ENCODE data around the gene CYP24A1. TPM values are rescaled to one million over a fixed set of nuclear protein-coding genes. Genes with fewer than 3 reads are reported as not detected.

CYP24A1 gene
- total RNA-seq: not detected
- long read RNA-seq, donor 1: 0 reads
- long read RNA-seq, donor 2: 0 reads

GRCh38 chr20:54173653-54174456, at the start of gene CYP24A1:
Gene CYP24A1 (minus strand): TSS chr20:54173986. CDS start chr20:54173579, 407 bp downstream.
- intact Hi-C loops (cut with DNase I): no loop called here
- no peak for DNase-seq (ENCODE audit: low spot score)

GRCh38 chr20:54223285-54223684, 49.5 kb upstream of the CYP24A1 start:
- intact Hi-C loops (cut with DNase I): no loop called here
- DNase-seq (ENCODE audit: low spot score): no peak

- DNase-seq (ENCODE audit: low spot score): no peak
- intact Hi-C loops (cut with DNase I): no loop called here
Observed at GRCh38 chr20:54221996-54222890, 48.5 kb upstream of the CYP24A1 start.

DNA sequence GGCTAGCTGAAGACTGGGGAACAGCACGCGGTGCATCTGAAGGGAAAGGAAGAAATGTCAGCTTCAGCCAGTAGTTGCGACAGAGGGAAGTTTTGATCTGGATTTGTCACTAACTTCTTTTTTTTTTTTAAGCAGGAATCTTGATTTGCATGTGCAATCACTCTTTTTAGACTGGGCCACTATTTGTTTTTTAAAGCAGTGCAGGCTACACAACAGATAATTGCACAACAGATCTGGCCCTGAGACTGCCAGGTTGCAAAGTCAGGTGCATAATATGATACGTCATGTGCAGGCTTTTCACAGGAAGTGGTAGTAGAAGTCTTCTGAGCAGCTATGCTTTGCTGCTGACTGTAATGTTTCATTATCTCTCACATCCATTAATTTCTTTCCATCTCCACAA, 47.6 kb upstream of the CYP24A1 start:
- DNase-seq (ENCODE audit: low spot score): no peak
- intact Hi-C loops (cut with DNase I): no loop called here

- intact Hi-C loops (cut with DNase I): no loop called here
- DNase-seq (ENCODE audit: low spot score): no peak
Observed at GRCh38 chr20:54220722-54221121, 46.9 kb upstream of the CYP24A1 start.

DNA sequence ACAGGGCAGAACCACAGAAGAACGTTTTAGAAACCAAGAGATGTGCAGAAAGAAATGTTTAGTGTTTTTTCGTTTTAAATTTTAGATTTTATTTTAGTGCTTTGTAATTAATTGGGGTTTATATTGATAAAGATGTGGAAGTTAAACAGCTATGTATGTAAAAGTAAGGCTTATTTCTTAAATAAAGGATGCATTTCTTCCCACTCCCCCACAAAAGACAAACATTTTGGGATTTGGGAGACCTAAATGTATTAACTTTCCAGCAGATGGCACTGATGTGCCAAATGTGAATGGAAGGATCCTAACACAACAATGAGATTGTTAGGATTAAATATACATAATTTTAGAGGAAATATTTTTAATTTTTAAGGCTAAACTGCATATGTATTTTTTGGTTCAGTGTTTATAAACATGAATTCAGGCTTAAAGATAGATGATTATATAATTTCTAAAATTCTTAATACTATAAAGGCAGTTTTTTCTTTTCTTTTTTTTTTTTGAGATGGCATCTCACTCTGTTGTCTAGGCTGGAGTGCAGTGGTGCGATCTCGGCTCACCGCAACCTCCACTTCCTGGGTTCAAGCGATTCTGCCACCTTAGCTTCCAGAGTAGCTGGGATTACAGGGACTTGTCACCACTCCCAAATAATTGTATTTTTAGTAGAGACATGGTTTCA, 46.1 kb upstream of the CYP24A1 start:
- intact Hi-C loops (cut with DNase I): loop anchor here in 1 of 2 donors (10.0 kb wide), 1 partner anchor 425 kb away; no protein-coding TSS in a partner anchor
- DNase-seq (ENCODE audit: low spot score): no peak

DNA sequence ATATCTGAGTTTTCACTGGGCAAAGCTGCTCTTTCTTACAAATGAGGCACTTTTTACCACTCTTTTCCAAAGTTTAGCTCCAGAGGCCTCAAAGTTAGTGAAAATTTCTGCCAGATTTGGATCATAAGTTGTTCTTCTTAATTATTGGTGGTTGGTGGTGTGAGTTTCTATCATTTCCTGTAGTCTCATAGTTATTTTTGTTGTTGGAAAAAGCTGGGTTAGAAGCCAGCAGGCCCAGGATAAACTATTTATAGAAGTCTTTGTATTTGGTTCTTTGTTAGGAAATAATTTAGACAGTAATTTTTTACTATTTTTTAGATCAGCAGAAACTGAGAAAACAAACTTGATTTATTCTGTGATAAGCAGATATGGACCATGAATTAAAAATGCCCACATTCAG, 44.7 kb upstream of the CYP24A1 start:
- intact Hi-C loops (cut with DNase I): loop anchor here in 1 of 2 donors (10.0 kb wide), 1 partner anchor 426 kb away; no protein-coding TSS in a partner anchor
- no peak for DNase-seq (ENCODE audit: low spot score)

GRCh38 chr20:54217762-54218161, 44.0 kb upstream of the CYP24A1 start:
- no peak for DNase-seq (ENCODE audit: low spot score)

DNA sequence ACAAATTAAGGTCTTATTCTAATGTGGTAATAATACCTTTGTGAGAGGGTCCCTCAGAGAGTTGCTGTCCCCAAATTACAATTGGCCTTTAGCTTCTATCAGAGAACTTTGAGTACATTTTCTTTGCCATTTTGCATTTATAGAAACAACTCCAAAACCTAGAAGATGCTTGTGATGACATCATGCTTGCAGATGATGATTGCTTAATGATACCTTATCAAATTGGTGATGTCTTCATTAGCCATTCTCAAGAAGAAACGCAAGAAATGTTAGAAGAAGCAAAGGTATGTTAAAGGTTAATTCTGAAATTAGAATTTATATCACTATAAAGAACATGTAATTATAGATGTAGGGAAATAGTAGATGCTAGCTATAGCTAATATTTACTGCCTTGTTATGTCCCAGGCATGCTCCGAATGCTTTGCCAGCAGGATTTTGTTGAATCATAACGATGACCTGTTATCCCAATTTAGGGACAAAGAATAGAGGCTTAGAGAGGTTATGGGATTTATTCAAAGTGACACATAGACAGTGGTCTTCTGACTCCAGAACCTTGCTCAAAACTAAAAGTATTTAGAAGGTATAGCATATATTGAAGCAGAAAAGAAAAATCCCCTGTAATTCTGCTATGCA, 41.5 kb upstream of the CYP24A1 start:
- intact Hi-C loops (cut with DNase I): loop anchor here in 1 of 2 donors (10.0 kb wide), 1 partner anchor 430 kb away; no protein-coding TSS in a partner anchor
- no peak for DNase-seq (ENCODE audit: low spot score)

More at GRCh38 chr20:54217762-54218161, 44.0 kb upstream of the CYP24A1 start:
- intact Hi-C loops (cut with DNase I): loop anchor here in 1 of 2 donors (10.0 kb wide), 1 partner anchor 427 kb away; no protein-coding TSS in a partner anchor

DNA sequence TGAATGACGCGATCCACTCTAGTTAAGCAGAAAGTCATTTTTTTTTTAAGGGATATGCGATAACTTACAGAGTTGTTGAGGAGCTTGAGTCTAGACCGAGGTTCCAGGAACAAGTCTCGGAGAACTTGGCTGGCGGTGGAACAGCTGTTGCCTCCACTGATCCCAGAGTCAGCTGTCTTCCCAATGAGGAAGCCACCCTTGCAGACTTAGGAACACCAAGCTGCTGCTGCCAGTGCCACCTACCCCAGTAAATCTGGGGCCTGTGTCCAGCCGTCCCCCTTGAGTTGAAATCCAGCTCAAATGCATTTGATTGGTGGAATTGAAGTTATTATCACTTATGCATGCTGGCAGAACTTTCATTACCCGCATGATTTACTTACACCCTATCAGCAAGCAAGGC, 40.8 kb upstream of the CYP24A1 start:
- intact Hi-C loops (cut with DNase I): loop anchor here in 1 of 2 donors (10.0 kb wide), 1 partner anchor 430 kb away; no protein-coding TSS in a partner anchor
- no peak for DNase-seq (ENCODE audit: low spot score)

DNA sequence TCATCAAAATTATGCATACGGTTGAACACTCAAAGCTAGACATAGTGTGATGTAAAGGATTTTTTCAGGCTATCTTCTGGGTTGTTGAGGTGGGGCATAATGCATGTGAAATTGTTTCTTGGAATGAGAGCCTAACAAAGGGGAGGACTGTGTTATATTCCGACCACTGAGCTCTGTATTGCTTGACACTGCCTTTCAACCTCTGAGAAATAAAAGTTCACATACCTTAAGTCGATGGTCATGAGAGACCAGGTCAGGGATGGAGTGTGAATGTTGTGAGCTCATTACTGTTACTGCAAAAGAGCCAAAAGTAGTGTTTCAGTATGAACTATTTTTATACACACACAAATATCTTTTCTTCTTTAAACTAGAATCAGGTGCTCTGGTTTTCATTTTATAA, 39.1 kb upstream of the CYP24A1 start:
- no peak for DNase-seq (ENCODE audit: low spot score)
- intact Hi-C loops (cut with DNase I): loop anchor here in 1 of 2 donors (10.0 kb wide), 1 partner anchor 432 kb away; no protein-coding TSS in a partner anchor

DNA sequence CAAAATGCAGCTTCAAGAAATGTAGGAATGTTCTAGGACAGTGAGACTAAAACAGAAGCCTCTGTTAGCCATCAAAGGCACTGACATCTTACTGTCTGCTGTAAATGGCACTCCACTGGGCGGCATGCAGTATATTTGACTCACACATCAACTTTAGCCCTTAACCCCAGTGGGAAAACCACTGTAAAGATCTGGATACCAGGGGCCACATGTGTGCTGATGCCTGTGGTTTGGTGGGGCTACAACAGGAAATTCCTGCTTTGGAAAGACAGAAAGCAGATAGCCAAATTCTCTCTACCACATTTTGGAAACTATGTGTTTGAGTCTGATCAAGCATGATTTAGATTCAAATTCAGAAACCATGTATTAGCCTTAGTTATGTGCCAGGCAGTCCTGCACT, 38.4 kb upstream of the CYP24A1 start:
- DNase-seq (ENCODE audit: low spot score): no peak
- intact Hi-C loops (cut with DNase I): loop anchor here in 1 of 2 donors (10.0 kb wide), 1 partner anchor 433 kb away; no protein-coding TSS in a partner anchor

DNA sequence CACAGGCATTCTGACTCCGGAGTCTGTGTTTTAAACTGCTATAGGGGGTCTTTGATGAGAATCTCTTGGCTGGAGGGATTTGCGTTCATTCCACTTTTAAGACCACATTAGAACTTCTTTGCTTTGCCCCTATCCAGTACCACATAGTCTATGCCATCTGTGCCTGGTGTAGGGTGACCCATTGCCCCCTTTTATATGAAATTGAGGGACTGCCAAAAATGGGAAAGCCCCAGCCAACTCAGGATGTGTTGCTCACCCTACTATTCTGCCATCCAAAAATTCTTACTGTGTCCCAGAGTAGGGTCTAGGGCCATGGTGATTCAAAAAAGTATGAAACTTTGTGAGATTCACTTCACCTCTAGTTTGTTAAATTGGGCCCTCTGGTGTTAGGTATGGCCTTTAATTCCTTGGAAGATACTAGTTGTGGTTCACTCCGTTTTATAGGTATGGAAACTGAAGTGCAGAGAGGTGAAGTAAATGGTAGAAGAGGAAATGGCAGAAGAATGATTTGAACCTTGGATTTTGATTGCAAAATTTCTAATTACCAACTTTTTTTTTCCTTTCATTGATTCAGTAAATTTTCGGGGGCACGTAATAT, 35.5 kb upstream of the CYP24A1 start:
- intact Hi-C loops (cut with DNase I): loop anchor here (10.0 kb wide), 1 partner anchor 115 kb away; no protein-coding TSS in a partner anchor
- no peak for DNase-seq (ENCODE audit: low spot score)

DNA sequence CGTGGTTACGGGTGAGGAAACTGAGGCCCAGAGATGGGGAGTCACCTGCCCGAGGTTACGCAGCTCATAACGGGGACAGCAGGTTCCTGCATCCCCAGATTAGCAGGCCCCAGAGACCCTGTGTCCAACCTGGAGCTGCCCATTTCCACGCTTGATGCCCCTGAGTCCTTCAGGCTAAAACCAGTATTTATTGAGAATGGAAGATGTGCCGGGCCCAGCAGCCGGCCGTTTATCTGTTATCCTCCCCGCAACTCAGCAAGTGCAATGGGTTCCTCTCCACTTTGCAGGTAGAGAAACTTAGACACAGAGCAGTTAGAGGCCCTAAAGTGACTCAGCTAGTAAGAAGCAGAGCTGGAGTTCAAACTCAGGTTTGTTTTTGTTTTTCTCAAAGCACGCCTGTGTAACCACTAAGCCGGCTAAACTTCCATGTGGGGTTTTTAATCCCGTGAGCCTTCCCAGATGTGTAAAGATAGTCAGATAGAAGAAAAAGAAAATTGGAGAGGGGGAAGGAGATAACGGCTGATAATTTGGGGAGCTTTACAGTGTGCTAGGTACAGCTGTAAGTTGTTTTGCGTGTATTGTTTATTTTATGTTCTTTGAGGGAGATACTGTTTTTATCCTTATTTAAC, 34.9 kb upstream of the CYP24A1 start:
- intact Hi-C loops (cut with DNase I): loop anchor here (10.0 kb wide), 1 partner anchor 114 kb away; no protein-coding TSS in a partner anchor
- DNase-seq (ENCODE audit: low spot score): no peak

DNA sequence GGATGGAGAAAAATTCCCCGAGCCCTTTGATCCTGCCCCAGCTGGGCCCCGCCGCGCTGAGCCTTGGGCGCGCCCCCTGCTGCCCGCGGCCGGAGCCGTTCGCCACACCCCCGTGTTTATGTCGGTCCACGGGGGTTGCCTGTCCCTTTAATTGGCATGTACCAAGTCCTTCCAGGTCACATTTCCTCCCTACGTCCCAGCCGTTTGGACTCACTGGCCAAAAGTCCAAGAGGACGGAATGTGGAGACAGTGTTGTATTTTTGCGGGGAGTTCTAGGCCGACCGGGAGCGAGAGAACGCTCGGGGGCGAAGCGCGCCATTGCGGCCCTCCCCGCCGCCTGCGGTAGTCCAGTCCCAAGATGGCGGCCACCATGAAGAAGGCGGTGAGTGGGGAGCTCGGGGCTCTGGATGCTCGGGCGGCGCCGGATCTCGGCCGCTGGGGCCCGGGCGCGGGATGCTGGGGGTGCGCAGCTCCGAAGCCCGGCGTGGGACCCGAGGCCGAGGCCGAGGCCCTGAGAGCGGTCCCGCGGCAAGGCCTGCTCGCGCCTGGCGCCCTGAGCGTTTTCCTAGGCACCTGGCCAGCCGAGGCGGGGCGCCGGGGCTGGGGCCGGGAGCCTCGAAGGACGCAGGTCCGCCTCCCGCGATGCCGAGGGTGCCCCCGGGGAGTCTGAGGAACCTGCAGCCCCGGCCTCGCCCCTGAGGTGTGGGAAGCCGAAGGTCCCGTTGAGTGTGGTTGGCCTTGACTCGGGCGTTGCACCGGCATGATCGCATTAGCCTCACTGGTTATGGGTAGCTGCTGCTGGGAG, 34.2 kb upstream of the CYP24A1 start, which contains the start of gene PFDN4:
TSS of gene PFDN4 (plus strand) at position 345 of the 805 bp plus-strand sequence. CDS start at position 359, 14 bp downstream.
- intact Hi-C loops (cut with DNase I): loop anchor here (10.0 kb wide), 1 partner anchor 113 kb away; no protein-coding TSS in a partner anchor
- peak; percentile 92 for DNase-seq (ENCODE audit: low spot score)

- intact Hi-C loops (cut with DNase I): loop anchor here (10.0 kb wide), 1 partner anchor 112 kb away; no protein-coding TSS in a partner anchor
Observed at GRCh38 chr20:54207053-54207742, 33.4 kb upstream of the CYP24A1 start.

More at GRCh38 chr20:54207053-54207742, 33.4 kb upstream of the CYP24A1 start:
- no peak for DNase-seq (ENCODE audit: low spot score)

Data from posterior vena cava (tissue), 2 donors.